ENCODE measurements around the gene TOP1. TPM values are rescaled to one million over a fixed set of nuclear protein-coding genes. Genes with fewer than 3 reads are reported as not detected.

TOP1 gene
- total and polyA plus RNA-seq, 12 donors = 19.6 to 96.6 (median 27.3) TPM

- no peak for DNase-seq
- TF ChIP-seq POLR2A (IDR thresholded peaks at IDR 0.05) = no peak
- TF ChIP-seq CTCF (IDR thresholded peaks at IDR 0.05) = no peak
- Histone ChIP-seq H3K4me1 (replicated peaks in 1 of 2) (peaks cover 15 to 61% of the 10 kb centered on the region in 2 donors), H3K27me3 (no peaks in the 10 kb centered on the region), H3K4me3 (no peak overlapping the region), H3K9me3 (replicated peaks in 1 of 3) (no peaks in the 10 kb centered on the region), H3K27ac (peak overlapping the region in 2 of 5 donors; percentile 40 to 51), H3K36me3 (replicated peaks in 1 of 2) (no peaks in the 10 kb centered on the region)
- WGBS, 4 donors = 80 to 87% (median 83%) methylated on average over 5 of the region's 5 CpGs
- intact Hi-C loops (cut with DNase I) = no loop called here
These were observed 120.3 kb downstream of the TOP1 start for GRCh38 chr20:41148942-41149341.

GRCh38 chr20:41150664-41151063 lies 122.0 kb downstream of the TOP1 start:
- TF ChIP-seq POLR2A (IDR thresholded peaks at IDR 0.05) (no peak), CTCF (IDR thresholded peaks at IDR 0.05) (no peak)
- intact Hi-C loops (cut with DNase I) = no loop called here
- H3K4me1 ChIP-seq (replicated peaks in 1 of 2) = peaks cover 20 to 71% of the 10 kb centered on the region in 2 donors
- H3K4me3 ChIP-seq = no peak overlapping the region
- WGBS, 4 donors = 46 to 56% (median 51%) methylated on average over 3 of the region's 3 CpGs
- no peaks in the 10 kb centered on the region for H3K27me3 ChIP-seq
- peak overlapping the region in 2 of 5 donors; percentile 31 to 71 for H3K27ac ChIP-seq
- no peaks in the 10 kb centered on the region for H3K36me3 ChIP-seq (replicated peaks in 1 of 2)
- no peaks in the 10 kb centered on the region for H3K9me3 ChIP-seq (replicated peaks in 1 of 3)
- DNase-seq = no peak

GRCh38 chr20:41151134-41151869 lies 122.7 kb downstream of the TOP1 start:
- no peaks in the 10 kb centered on the region for H3K36me3 ChIP-seq (replicated peaks in 1 of 2)
- DNase-seq = no peak
- no peaks in the 10 kb centered on the region for H3K27me3 ChIP-seq
- 79 to 94% (median 86%) methylated on average over 5 of the region's 5 CpGs for WGBS, 4 donors
- no peaks in the 10 kb centered on the region for H3K9me3 ChIP-seq (replicated peaks in 1 of 3)
- no peak overlapping the region for H3K4me3 ChIP-seq
- intact Hi-C loops (cut with DNase I) = no loop called here
- H3K4me1 ChIP-seq (replicated peaks in 1 of 2) = peaks cover 20 to 69% of the 10 kb centered on the region in 2 donors
- no peak for TF ChIP-seq POLR2A (IDR thresholded peaks at IDR 0.05)
- no peak for TF ChIP-seq CTCF (IDR thresholded peaks at IDR 0.05)
- H3K27ac ChIP-seq = peak overlapping the region in 1 of 5 donors; percentile 37

GRCh38 chr20:41152108-41152757 lies 123.6 kb downstream of the TOP1 start:
- H3K27me3 ChIP-seq = no peaks in the 10 kb centered on the region
- TF ChIP-seq POLR2A (IDR thresholded peaks at IDR 0.05) (no peak), CTCF (IDR thresholded peaks at IDR 0.05) (no peak)
- no peaks in the 10 kb centered on the region for H3K36me3 ChIP-seq (replicated peaks in 1 of 2)
- intact Hi-C loops (cut with DNase I) = no loop called here
- peaks cover 18 to 65% of the 10 kb centered on the region in 2 donors for H3K4me1 ChIP-seq (replicated peaks in 1 of 2)
- H3K9me3 ChIP-seq (replicated peaks in 1 of 3) = no peaks in the 10 kb centered on the region
- DNase-seq = no peak
- H3K27ac ChIP-seq = no peak overlapping the region
- H3K4me3 ChIP-seq = no peak overlapping the region
- 51 to 87% (median 60%) methylated on average over 5 of the region's 5 CpGs for WGBS, 4 donors
